Chondrocyte (in vitro differentiated cells): Measurements from ENCODE around the gene GFRA1. TPM values are rescaled to one million over a fixed set of nuclear protein-coding genes. Genes with fewer than 3 reads are reported as not detected.

Experiments
- DNase-seq: peaks from one replicate; pipeline ENCODE4 v3.0.0; 2021; ENCODE audit warnings: mixed read lengths, low spot score
- H3K27ac Mint-ChIP-seq: one replicate; pipeline ENCODE4 v1.8.0; 2021; ENCODE audit warnings: mild to moderate bottlenecking, moderate library complexity, mixed read lengths; ENCODE audit not compliant: unreplicated experiment
- H3K27me3 Mint-ChIP-seq: 2 replicates; pipeline ENCODE4 v1.8.0; 2021; ENCODE audit warnings: low read depth, mixed read lengths
- H3K36me3 Mint-ChIP-seq: 2 replicates; pipeline ENCODE4 v1.8.0; 2021; ENCODE audit warnings: low read depth, mixed read lengths
- H3K4me1 Mint-ChIP-seq: 2 replicates; pipeline ENCODE4 v1.8.0; 2021; ENCODE audit warnings: low read depth, mild to moderate bottlenecking, mixed read lengths
- H3K4me3 Mint-ChIP-seq: one replicate; pipeline ENCODE4 v1.8.0; 2021; ENCODE audit warnings: mild to moderate bottlenecking, moderate library complexity, mixed read lengths; ENCODE audit not compliant: unreplicated experiment
- H3K9me3 Mint-ChIP-seq: 2 replicates; pipeline ENCODE4 v1.8.0; 2021; ENCODE audit warnings: low read depth, mixed read lengths
- CTCF ChIP-seq: fragments of 200-600 bp; sonication (generic); IDR thresholded peaks from 2 replicates; pipeline ENCODE4 v1.5.0; 2021; ENCODE audit warnings: antibody characterized with exemption, mild to moderate bottlenecking, moderate library complexity
- total RNA-seq: library from RNA; stranded (reverse); gene quantifications from 3 replicates; pipeline ENCODE4 v1.2.1, GENCODE V29; 2021

The GFRA1 gene
- total RNA-seq, 1 donor from 2014 or later = 79.7 TPM

- TF ChIP-seq CTCF = no peak
- H3K4me3 Mint-ChIP-seq = no peak overlapping the region
- no peaks in the 10 kb centered on the region for H3K27me3 Mint-ChIP-seq
- no peak for DNase-seq
- H3K36me3 Mint-ChIP-seq = peaks cover 3% of the 10 kb centered on the region
- no peak overlapping the region for H3K27ac Mint-ChIP-seq
- peaks cover 13% of the 10 kb centered on the region for H3K9me3 Mint-ChIP-seq
- no peaks in the 10 kb centered on the region for H3K4me1 Mint-ChIP-seq
These were observed 139.4 kb downstream of the GFRA1 start for GRCh38 chr10:116133634-116134033.

- Mint-ChIP-seq H3K36me3 (peaks cover 3% of the 10 kb centered on the region), H3K27me3 (no peaks in the 10 kb centered on the region), H3K4me3 (no peak overlapping the region), H3K9me3 (peaks cover 13% of the 10 kb centered on the region), H3K27ac (no peak overlapping the region), H3K4me1 (no peaks in the 10 kb centered on the region)
- no peak for TF ChIP-seq CTCF
- no peak for DNase-seq
These were observed 140.1 kb downstream of the GFRA1 start for GRCh38 chr10:116132780-116133399.

- H3K9me3 Mint-ChIP-seq = peaks cover 13% of the 10 kb centered on the region
- H3K4me3 Mint-ChIP-seq = no peak overlapping the region
- peaks cover 3% of the 10 kb centered on the region for H3K36me3 Mint-ChIP-seq
- no peak overlapping the region for H3K27ac Mint-ChIP-seq
- H3K4me1 Mint-ChIP-seq = no peaks in the 10 kb centered on the region
- TF ChIP-seq CTCF = no peak
- DNase-seq = no peak
- no peaks in the 10 kb centered on the region for H3K27me3 Mint-ChIP-seq
These were observed 143.0 kb downstream of the GFRA1 start for GRCh38 chr10:116130006-116130405.

GRCh38 chr10:116126954-116127695 is 145.9 kb downstream of the GFRA1 start:
- Mint-ChIP-seq H3K27ac (no peak overlapping the region), H3K9me3 (peaks cover 13% of the 10 kb centered on the region), H3K4me1 (no peaks in the 10 kb centered on the region), H3K36me3 (peaks cover 5% of the 10 kb centered on the region), H3K4me3 (no peak overlapping the region), H3K27me3 (no peaks in the 10 kb centered on the region)
- TF ChIP-seq CTCF = no peak
- no peak for DNase-seq

- no peaks in the 10 kb centered on the region for H3K27me3 Mint-ChIP-seq
These were observed 146.8 kb downstream of the GFRA1 start for GRCh38 chr10:116126239-116126638.

More at GRCh38 chr10:116126239-116126638, 146.8 kb downstream of the GFRA1 start:
- Mint-ChIP-seq H3K27ac (no peak overlapping the region), H3K9me3 (peaks cover 13% of the 10 kb centered on the region), H3K36me3 (peaks cover 5% of the 10 kb centered on the region), H3K4me3 (no peak overlapping the region), H3K4me1 (peaks cover 1% of the 10 kb centered on the region)
- DNase-seq = no peak
- no peak for TF ChIP-seq CTCF
